IPS-15b (cell line): ENCODE results near the gene CCDC81.

Experiments used
- H3K27me3 ChIP-seq: one replicate; pipeline ENCODE4 v1.6.1; 2013; ENCODE audit warnings: low read length; ENCODE audit not compliant: control insufficient read depth, insufficient read depth
- H3K36me3 ChIP-seq: one replicate; pipeline ENCODE4 v1.6.1; 2013; ENCODE audit warnings: low read length; ENCODE audit not compliant: control insufficient read depth, insufficient read depth
- H3K4me1 ChIP-seq: one replicate; pipeline ENCODE4 v1.6.1; 2013; ENCODE audit warnings: mild to moderate bottlenecking, low read length; ENCODE audit not compliant: control insufficient read depth, insufficient read depth
- H3K4me3 ChIP-seq: one replicate; pipeline ENCODE4 v1.5.1; 2013; ENCODE audit warnings: low read depth, low read length
- H3K9ac ChIP-seq: one replicate; pipeline ENCODE4 v1.6.1; 2013; ENCODE audit warnings: low read depth, mild to moderate bottlenecking, low read length
- H3K9me3 ChIP-seq: one replicate; pipeline ENCODE4 v1.6.1; 2013; ENCODE audit warnings: mild to moderate bottlenecking, low read length; ENCODE audit not compliant: control insufficient read depth, insufficient read depth

Gene CCDC81

GRCh38 chr11:86442420-86442819 is 67.7 kb downstream of the CCDC81 start:
- Histone ChIP-seq H3K4me1 (no peaks in the 10 kb centered on the region), H3K9ac (no peak overlapping the region), H3K4me3 (no peak overlapping the region), H3K9me3 (no peaks in the 10 kb centered on the region), H3K27me3 (no peaks in the 10 kb centered on the region), H3K36me3 (no peaks in the 10 kb centered on the region)

GRCh38 chr11:86442827-86443226 is 68.1 kb downstream of the CCDC81 start:
- Histone ChIP-seq H3K27me3 (no peaks in the 10 kb centered on the region), H3K4me3 (no peak overlapping the region), H3K4me1 (no peaks in the 10 kb centered on the region), H3K9me3 (no peaks in the 10 kb centered on the region), H3K9ac (no peak overlapping the region), H3K36me3 (no peaks in the 10 kb centered on the region)

- H3K9ac ChIP-seq = no peak overlapping the region
Measured at GRCh38 chr11:86443415-86443814, 68.7 kb downstream of the CCDC81 start.

GRCh38 chr11:86444981-86445380 is 70.3 kb downstream of the CCDC81 start:
- no peaks in the 10 kb centered on the region for H3K36me3 ChIP-seq
- no peak overlapping the region for H3K4me3 ChIP-seq
- H3K4me1 ChIP-seq = no peaks in the 10 kb centered on the region
- H3K27me3 ChIP-seq = no peaks in the 10 kb centered on the region
- no peaks in the 10 kb centered on the region for H3K9me3 ChIP-seq
- no peak overlapping the region for H3K9ac ChIP-seq

More at GRCh38 chr11:86443415-86443814, 68.7 kb downstream of the CCDC81 start:
- no peaks in the 10 kb centered on the region for H3K9me3 ChIP-seq
- H3K36me3 ChIP-seq = no peaks in the 10 kb centered on the region
- no peak overlapping the region for H3K4me3 ChIP-seq
- no peaks in the 10 kb centered on the region for H3K27me3 ChIP-seq
- no peaks in the 10 kb centered on the region for H3K4me1 ChIP-seq

- Histone ChIP-seq H3K4me1 (no peaks in the 10 kb centered on the region), H3K4me3 (no peak overlapping the region), H3K36me3 (no peaks in the 10 kb centered on the region), H3K27me3 (no peaks in the 10 kb centered on the region), H3K9ac (no peak overlapping the region), H3K9me3 (no peaks in the 10 kb centered on the region)
Measured at GRCh38 chr11:86446163-86446923, 71.7 kb downstream of the CCDC81 start.

GRCh38 chr11:86446924-86447285 is 72.2 kb downstream of the CCDC81 start:
- H3K9ac ChIP-seq = no peak overlapping the region
- H3K36me3 ChIP-seq = no peaks in the 10 kb centered on the region
- no peaks in the 10 kb centered on the region for H3K4me1 ChIP-seq
- no peak overlapping the region for H3K4me3 ChIP-seq
- H3K27me3 ChIP-seq = no peaks in the 10 kb centered on the region
- H3K9me3 ChIP-seq = no peaks in the 10 kb centered on the region

- Histone ChIP-seq H3K36me3 (no peaks in the 10 kb centered on the region), H3K27me3 (no peaks in the 10 kb centered on the region), H3K9ac (no peak overlapping the region), H3K9me3 (no peaks in the 10 kb centered on the region), H3K4me3 (no peak overlapping the region), H3K4me1 (no peaks in the 10 kb centered on the region)
Measured at GRCh38 chr11:86447763-86448480, 73.2 kb downstream of the CCDC81 start.

- Histone ChIP-seq H3K9ac (no peak overlapping the region), H3K4me3 (no peak overlapping the region), H3K4me1 (no peaks in the 10 kb centered on the region), H3K27me3 (no peaks in the 10 kb centered on the region), H3K9me3 (no peaks in the 10 kb centered on the region), H3K36me3 (no peaks in the 10 kb centered on the region)
Measured at GRCh38 chr11:86449993-86450629, 75.4 kb downstream of the CCDC81 start.

GRCh38 chr11:86453290-86454030 is 78.8 kb downstream of the CCDC81 start:
- Histone ChIP-seq H3K27me3 (no peaks in the 10 kb centered on the region), H3K9me3 (no peaks in the 10 kb centered on the region), H3K4me3 (no peak overlapping the region), H3K4me1 (no peaks in the 10 kb centered on the region), H3K9ac (no peak overlapping the region), H3K36me3 (no peaks in the 10 kb centered on the region)

- no peak overlapping the region for H3K4me3 ChIP-seq
- H3K36me3 ChIP-seq = no peaks in the 10 kb centered on the region
- H3K9me3 ChIP-seq = no peaks in the 10 kb centered on the region
- no peaks in the 10 kb centered on the region for H3K27me3 ChIP-seq
- no peaks in the 10 kb centered on the region for H3K4me1 ChIP-seq
- H3K9ac ChIP-seq = no peak overlapping the region
Measured at GRCh38 chr11:86456075-86456939, 81.6 kb downstream of the CCDC81 start.
